NCI-H748 (cell line): ENCODE measurements around the gene CPNE9.
A peak's percentile ranks its signal among the peaks of the same experiment; 100 is the strongest.

Source experiments
- DNase-seq: peaks from one replicate; lab custom pipeline; 2025; ENCODE audit not compliant: unreplicated experiment; lab: John Stamatoyannopoulos, UW

Gene CPNE9

DNA sequence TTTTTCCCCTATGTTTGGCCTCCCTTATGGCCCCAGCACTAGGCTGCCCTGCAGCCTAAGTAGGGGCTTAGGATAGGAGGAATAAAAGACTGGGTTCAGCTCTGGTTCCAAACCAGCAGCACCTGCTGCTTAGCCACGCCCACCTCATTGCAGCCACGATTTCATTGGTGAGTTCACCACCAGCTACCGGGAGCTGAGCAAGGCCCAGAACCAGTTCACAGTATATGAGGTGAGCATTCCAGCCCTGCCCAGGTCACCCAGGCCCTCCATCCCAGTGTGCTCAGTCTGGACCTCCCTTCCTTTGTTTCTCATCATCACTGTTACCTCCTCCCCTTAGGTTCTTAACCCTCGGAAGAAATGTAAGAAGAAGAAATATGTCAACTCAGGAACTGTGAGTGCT lies 11.5 kb downstream of the CPNE9 start:
- DNase-seq: peak; percentile 17

DNA sequence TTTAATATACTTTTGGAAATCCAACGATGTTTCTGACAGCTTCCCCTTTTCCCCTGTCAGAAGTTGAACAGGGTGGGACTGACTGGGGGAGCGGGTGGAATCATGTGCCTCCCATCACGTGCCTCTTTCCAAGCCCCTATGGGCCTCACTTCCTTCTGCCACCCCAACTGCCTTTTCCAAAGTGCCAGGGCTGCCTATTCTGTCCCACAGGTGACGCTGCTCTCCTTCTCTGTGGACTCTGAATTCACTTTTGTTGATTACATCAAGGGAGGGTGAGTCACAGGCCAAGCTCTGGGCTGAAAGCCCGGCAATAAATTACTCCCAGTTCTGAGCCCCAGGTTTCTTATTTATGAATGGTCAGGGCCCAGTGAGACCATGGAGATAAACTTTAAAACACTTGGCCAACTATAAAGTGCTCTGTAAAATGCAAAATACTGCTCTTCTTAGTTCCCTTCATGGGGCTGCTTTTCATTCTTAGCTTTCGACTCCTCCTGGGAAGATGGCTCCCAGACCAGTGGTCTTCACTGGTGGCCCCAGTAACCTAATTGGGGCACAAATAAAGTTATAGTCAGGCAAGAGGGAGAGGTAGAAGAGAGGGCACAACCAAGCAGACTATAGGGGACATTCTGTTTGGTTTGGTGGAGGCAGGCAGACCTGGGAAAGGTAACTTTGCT lies 12.3 kb downstream of the CPNE9 start:
- peak; percentile 1 for DNase-seq

DNA sequence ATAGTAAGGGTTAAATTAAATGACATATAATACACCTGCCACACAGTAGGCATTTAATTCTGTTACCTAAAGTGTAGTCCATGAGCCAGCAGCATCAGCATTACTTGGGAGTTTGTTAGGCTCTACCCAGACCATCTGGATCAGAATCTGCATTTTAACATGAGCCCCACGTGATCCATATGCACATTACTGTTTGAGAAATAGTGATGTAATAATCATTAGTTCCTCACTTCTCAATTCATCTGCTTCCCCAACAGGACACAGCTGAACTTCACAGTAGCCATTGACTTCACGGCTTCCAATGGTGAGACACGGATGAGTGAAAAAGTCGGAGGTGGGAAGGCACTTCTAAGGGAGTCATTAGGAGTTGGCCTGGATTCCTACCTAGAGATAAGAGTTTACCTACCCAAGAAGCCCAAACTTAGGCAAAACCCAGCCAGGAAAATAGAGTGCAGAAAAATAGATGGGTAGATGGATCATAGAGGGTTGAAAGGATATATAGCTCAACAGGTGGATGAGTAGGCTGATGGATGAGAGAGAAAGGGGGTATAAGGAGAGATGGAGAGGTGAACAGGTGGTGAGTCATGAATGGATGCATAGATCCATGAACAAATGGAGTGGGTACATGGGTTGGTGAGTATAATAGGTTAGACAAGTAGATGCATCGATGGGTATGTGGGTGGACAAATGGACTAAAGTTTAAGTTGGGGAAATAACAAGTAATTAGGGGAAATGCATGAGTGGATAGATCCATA lies 13.3 kb downstream of the CPNE9 start:
- DNase-seq: no peak

DNA sequence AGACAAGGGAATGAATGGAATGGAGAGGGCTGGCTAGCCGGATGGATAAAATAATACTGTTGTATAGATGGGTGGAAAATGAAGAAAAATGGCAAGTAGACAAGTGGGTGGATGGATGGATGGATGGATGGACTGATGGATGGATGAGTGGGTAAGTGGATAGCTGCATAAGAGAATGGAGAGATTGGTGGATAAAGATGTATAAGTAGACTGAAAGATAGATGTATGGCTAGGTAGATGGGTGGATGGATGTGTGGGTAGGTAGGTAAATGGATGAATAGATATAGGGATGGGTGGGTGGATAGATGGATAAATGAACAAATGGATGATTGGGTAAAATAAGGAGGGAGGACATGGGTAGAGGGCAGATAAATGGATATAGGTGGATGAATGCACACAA lies 13.9 kb downstream of the CPNE9 start:
- DNase-seq: no peak

DNA sequence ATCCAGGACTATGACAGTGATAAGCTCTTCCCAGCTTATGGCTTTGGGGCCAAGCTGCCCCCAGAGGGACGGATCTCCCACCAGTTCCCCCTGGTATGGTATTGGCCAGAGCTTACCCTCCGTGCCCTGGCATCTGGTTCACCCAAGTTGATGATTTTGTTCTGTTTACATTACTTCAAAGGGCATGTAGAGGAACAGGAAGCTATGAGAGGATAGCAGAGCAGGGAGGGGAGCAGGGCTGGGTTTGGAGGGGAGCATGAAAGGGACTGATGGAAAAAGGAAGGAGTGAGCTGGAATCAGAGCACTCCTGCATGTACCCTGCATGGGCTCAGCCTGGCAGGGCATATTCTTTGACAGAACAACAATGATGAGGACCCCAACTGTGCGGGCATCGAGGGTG lies 14.5 kb downstream of the CPNE9 start:
- no peak for DNase-seq

DNA sequence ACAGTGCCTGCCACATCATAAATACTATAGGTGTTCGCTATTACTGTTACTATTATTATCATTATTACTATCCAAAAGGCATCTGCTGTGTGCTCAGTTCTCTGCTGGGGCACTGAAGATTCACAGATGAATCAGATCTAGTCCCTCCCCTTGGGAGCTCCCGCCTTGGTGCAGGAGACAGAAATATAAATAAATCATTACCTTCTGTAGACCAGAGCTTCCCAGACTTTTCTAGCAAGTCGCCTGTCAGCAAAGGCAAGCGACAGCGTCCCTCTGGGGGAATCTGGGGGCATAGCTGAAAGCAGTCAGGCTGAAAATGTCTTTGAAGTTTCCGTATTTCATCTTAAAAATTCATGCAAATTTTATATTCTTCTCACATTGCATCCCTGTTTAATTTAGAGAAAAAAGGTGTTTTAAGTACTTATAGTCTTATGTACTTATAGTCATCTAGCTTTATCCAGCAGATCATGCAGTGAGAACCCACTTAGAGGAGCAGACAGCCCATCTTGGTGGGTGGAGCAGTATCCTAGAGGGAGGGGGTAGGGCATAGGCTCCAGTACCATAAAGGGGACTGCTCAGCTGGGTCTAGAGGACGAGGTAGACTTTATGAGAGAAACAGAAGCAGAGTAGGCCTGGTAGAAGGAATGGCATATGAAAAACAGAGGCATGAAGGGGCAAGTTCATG lies 17.5 kb downstream of the CPNE9 start:
- DNase-seq: no peak

DNA sequence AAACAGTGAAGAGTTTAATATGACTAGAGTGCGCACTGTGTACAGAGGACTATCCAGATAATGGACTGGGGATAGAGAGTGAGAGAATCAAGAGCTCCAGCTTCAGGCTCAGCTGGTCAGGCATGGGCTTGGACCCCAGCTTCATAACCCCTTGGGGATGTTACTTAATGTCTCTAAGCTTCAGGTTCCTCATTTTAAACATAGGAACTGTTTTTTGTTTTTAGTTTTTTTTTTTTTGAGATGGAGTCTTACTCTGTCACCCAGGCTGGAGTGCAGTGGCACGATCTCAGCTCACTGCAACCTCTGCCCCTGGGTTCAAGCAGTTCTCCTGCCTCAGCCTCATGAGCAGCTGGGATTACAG lies 18.0 kb downstream of the CPNE9 start:
- no peak for DNase-seq

DNA sequence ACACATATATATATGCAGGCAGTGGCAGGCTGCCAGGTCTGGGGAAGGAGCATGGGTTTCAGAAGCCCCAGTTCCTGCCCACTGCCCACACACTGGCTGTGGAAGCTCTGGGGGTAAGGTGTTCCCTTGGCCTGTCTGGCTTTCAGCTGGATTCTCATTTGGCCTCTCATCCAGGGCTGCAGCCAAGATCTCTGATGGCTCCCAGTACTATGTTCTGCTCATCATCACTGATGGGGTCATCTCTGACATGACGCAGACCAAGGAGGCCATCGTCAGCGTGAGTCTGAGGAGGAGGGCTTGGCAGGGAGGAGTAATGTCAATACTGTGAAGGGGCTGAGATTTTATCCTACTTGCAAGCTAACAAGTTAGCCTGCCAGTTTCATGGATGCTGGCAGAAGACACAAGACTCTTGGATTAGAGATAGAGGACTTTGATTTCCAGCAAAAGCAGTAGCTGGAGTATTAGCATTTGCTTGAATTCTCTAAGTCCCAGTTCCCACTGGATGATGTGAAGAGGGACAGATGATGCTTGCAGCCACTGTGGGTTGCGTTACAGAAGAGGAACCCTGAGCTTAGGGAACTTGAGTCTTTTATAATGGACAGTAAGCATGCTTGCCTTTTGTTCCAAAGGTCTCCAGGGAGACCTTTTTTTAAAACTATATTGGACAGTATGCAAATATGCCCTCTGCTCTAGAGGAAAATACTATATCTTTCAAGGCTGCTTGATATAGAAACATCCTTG lies 22.3 kb downstream of the CPNE9 start:
- DNase-seq: no peak

DNA sequence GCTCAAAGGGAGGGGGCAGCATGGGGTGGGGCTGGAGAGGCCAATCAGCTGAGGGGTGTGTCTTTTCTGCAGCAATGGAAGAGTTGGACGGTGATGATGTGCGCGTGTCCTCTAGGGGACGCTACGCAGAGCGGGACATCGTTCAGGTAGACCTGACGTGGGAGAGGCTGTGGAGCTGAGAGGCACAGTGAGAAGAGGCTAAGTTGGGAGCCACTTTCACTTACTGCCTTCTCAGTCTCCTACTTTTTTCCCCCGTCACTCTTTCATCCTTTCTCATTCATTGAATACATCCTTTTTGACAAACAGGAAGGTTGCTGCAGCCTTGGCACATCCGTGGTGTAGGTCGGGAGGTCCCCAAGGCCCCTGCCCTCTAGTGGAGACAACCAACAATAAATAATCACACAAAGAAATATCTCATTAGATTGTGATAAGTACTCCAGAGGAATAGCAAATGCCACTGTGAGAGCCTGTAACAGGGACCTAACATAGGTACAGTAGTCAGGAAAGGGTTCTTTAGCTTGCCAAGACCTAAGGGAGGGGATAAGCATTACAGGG lies 23.5 kb downstream of the CPNE9 start:
- peak; percentile 67 for DNase-seq

DNA sequence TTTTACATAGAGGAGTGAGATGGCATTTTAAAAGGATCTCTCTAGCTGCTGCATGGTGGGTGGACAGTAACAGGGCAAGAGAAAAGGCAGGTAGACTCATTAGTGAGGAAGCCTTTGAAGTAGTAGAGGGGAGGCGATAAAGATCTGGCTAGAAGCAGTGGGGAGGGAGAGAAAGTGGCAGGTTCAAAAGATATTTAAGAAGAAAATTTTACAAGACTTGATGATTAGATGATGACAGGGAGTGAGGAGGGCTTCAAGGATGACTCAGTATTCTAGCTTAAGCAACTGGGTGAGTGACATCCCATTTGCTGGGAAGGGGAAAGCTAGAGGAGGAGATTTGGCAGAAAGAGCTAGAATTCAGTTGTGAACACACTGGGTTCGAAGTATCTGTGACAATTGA lies 24.1 kb downstream of the CPNE9 start:
- no peak for DNase-seq

DNA sequence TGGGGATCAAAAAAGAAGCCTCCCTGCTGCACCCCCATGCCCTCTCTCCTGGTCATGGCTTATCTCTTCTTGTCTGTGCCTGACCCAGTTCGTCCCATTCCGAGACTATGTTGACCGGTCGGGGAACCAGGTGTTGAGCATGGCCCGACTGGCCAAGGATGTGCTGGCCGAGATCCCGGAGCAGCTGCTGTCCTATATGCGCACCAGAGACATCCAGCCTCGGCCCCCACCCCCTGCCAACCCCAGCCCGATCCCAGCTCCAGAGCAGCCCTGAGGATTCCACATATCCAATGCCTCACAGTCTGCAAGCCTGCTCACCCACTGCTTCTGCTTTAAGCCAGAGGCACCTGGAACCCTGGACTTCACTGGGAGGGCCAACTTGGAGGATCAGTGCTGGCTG lies 25.8 kb downstream of the CPNE9 start:
- no peak for DNase-seq

DNA sequence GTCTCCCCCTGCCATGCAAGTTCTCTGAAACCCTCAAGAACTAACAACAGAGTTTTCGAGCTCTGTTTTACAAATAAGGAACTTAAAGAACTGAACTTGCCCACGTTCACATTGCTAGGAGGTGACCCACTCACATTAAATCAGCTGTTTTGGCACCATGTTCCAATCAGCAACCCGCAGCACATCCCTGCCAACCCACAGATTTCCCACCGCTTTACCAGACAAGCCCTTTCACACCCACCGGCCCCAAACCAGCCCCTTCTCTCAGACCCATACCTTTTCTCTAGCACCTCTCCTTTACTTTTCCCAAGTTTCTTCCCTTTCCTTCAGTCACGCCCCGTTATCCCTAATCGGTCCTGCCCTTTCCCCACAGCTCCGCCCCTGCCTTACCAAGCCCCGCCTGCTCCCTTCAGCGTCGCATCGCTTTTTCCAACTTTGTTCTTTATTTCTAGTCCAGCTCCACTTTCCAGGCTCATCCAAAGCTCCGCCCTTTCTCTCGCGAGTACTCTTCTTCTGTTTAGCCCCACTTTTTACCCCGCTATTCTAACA lies 27.1 kb downstream of the CPNE9 start:
- peak; percentile 80 for DNase-seq

DNA sequence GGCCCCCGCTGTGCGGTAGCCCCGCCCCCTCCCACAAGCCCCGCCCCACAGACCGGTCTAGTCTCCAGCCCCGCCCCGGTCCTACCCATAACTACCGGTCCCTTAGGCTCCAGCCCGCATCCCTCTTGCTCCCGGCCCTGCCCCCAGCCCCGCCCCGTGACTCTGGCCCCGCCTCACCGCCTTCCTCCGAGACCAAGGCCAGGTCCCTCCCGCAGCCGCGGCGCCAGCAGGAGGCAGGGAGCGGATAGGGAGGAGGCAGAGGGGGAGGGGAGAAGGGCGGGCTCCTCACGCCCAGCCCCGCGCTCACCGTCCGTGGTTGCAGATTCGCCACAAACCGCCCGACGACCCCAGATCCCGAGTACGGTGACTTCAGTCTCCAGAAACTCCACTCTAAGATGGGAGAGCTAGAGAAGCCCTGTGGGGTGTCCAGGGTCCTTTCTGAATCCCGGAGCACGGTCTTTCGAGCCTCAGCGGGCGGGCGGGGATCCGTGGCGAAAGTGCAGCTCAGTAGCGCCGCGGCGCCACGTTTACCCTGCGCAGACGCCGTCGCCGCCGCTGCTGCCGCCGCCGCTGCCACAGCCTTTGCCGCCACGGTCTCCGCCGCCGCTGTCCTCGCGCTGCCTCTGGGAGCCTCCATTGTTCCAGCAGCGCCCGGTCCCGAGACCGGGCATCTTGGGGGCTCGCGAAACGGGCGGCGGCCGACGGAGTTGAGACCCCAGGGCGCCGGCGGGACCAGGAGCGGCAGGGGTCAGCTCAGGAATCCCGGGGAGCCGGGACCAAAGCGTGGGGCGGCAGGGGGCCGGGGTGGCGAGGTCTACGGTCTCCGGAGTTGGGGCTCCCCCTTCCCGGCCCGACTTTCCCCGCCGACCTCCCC lies 27.8 kb downstream of the CPNE9 start, which contains the start of gene BRPF1:
BRPF1 (plus strand) TSS at position 530 of the 874 bp plus-strand sequence. CDS start 2,406 bp downstream, outside the sequence.
- peak; percentile 97 for DNase-seq

DNA sequence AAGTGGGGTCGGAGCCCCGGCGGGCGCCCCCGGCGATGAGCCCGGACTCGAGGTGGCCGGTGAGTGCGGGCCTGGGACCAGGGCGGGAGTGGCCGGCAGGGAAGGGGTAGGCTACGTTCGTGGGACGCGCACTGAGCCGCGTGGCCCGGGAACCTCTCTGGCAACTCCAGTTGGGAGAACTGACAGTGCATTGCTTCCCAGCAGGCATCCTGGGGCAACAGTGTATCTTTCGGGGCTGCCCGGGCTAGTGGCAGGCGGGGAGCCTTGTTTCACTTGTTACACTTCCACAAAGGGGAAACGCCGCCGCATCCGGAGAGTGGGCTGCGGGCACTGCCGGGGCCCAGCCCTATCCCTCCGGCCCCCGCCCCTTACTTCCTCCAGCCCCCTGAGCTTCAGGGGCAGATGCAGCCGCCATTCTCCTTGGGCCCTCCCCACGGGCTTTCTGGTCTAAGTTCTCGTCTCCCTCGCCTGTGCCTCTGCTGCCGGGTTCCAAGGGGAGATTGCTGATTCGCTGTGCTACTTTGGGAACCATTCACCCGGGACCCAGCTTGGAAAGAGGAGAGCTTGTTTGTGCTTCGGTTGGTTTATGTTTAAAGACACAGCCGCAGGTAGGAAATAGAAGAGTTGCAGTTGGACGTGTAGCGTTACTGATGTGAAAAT lies 28.6 kb downstream of the CPNE9 start:
- peak; percentile 20 for DNase-seq

DNA sequence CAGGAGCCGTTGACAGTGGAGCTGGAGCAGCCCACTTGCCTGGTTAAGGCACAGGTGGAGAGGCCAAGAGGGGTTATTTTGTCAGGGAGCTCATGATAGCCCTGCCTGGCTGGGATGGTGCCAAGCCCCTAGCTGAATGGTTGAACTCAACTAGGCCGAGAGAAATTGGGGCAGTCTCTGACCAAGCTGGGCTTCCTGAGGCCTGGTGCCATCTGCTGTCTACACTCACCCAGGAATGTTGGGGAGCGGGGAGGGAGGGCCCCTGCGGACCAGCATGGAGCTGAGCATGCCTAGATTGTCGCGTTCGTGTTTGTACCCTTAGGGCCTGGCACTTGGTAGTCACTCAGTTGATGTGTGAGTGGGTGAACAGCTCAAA lies 29.1 kb downstream of the CPNE9 start:
- no peak for DNase-seq

DNA sequence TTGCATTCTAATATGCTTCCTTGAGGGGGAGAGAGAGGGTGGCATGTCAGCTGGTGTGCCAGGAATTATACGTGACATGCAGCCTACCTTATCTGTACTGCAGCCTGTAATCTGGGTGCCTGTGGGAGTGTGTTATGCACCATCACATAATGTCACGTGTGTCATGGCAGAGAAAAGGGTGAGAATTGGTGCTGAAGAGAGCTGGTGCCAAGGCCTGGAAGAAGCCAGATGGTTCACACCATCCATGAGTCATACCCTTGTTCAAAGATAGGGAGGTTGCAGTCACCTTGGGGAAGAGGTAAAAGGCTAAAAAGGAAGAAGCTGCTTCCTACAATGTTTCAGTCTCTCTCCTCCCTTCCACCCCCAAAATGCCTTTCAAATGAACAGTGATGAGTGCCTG lies 33.2 kb downstream of the CPNE9 start:
- no peak for DNase-seq

DNA sequence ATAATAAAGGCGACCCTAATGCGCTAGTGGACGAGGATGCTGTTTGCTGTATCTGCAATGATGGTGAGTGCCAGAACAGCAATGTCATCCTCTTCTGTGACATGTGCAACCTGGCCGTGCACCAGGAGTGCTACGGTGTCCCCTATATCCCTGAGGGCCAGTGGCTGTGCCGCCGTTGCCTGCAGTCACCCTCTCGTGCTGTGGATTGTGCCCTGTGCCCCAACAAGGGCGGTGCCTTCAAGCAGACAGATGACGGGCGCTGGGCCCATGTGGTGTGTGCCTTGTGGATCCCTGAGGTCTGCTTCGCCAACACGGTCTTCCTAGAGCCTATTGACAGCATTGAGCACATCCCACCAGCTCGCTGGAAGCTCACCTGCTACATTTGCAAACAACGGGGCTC lies 35.5 kb downstream of the CPNE9 start:
- DNase-seq: no peak

DNA sequence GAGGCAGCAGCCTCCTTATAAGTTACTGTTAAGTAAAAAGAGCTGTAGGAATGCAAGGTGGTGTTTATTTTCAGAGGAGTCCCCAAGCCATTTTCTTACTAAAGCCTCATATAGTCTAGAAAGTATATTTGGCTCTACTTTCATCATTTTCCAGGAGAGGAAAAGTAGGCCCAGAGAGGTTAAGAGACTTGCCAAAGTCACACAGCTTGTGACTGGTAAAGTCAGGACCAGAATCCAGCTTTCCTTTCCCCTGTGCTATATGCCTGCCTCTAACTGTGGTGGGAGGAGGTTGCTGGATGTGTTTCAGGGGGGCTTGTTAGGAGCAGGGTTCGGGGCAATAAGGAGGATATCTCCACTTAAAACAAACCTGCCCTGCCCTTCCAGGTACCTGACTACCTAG lies 38.9 kb downstream of the CPNE9 start:
- DNase-seq: no peak

DNA sequence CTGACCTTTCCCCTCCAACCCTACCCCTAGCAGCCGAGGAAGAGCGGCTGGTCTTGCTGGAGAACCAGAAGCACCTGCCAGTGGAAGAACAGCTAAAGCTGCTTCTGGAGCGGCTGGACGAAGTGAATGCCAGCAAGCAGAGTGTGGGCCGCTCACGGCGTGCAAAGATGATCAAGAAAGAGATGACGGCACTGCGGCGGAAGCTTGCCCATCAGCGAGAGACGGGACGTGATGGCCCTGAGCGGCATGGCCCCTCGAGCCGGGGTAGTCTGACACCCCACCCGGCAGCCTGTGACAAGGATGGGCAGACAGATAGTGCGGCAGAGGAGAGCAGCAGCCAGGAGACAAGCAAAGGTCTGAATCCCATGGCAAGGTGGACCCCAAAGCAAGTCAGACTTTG lies 39.9 kb downstream of the CPNE9 start:
- no peak for DNase-seq
